Upper lobe of left lung (tissue), 4 donors: ENCODE results near the gene IMMP2L.

Experiments used
- POLR2AphosphoS5 ChIP-seq, 2 donors: sonication (generic); formaldehyde crosslinking; IDR thresholded peaks; one replicate each; pipeline ENCODE4 v1.5.1; 2017; ENCODE audit warnings: antibody characterized with exemption in 2 of 2
- TF ChIP-seq, protein P1 (sequence below), 6 experiments: fragments of 450-650 bp in 4 of 6; fragments of 200-600 bp in 2 of 6; sonication (generic) in 2 of 6; IDR thresholded peaks; one replicate each; pipeline ENCODE4 v1.5.1; 2016 to 2019; ENCODE audit warnings: antibody characterized with exemption in 6 of 6

DNA sequence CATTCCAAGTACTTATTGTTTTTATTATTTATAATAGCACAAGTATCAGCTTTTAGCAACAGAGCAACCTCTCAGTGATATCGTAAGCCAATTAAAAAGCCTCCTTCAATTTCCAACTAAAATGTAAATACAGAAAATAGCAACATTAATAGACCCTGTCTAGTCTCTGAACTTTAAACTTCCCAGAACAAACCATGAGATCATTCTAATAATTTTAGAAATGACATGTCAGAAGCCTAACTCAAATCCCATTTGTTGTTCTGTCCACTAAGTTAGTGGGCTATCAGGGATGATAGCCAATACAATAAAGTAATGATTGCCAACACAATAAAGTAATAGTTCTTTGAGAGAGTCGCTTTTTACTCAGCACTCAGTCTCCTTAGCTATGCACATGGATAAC is 493.7 kb downstream of the IMMP2L start:
- TF ChIP-seq, protein P1, sequence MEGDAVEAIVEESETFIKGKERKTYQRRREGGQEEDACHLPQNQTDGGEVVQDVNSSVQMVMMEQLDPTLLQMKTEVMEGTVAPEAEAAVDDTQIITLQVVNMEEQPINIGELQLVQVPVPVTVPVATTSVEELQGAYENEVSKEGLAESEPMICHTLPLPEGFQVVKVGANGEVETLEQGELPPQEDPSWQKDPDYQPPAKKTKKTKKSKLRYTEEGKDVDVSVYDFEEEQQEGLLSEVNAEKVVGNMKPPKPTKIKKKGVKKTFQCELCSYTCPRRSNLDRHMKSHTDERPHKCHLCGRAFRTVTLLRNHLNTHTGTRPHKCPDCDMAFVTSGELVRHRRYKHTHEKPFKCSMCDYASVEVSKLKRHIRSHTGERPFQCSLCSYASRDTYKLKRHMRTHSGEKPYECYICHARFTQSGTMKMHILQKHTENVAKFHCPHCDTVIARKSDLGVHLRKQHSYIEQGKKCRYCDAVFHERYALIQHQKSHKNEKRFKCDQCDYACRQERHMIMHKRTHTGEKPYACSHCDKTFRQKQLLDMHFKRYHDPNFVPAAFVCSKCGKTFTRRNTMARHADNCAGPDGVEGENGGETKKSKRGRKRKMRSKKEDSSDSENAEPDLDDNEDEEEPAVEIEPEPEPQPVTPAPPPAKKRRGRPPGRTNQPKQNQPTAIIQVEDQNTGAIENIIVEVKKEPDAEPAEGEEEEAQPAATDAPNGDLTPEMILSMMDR (IDR thresholded peaks at IDR 0.05) = no peak
- no peak for TF ChIP-seq POLR2AphosphoS5 (IDR thresholded peaks at IDR 0.05)
